AG09309 (cell line): Measurements from ENCODE around the gene NOD2.

Experiments used
- DNase-seq: peaks from one replicate; pipeline ENCODE4 v3.0.0-alpha.2; 2010; ENCODE audit warnings: low read depth
- H3K4me3 ChIP-seq: 2 replicates; pipeline ENCODE4 v1.5.1; 2011; ENCODE audit warnings: mild to moderate bottlenecking, low read depth, low read length, moderate library complexity; ENCODE audit not compliant: control insufficient read depth
- TF ChIP-seq, protein P1 (sequence below): IDR thresholded peaks from 2 replicates; pipeline ENCODE4 v1.5.1; 2011; ENCODE audit warnings: mild to moderate bottlenecking, low read depth, low read length, inconsistent platforms; ENCODE audit not compliant: insufficient read depth, control insufficient read depth; ENCODE audit errors: missing control alignments

The NOD2 gene

DNA sequence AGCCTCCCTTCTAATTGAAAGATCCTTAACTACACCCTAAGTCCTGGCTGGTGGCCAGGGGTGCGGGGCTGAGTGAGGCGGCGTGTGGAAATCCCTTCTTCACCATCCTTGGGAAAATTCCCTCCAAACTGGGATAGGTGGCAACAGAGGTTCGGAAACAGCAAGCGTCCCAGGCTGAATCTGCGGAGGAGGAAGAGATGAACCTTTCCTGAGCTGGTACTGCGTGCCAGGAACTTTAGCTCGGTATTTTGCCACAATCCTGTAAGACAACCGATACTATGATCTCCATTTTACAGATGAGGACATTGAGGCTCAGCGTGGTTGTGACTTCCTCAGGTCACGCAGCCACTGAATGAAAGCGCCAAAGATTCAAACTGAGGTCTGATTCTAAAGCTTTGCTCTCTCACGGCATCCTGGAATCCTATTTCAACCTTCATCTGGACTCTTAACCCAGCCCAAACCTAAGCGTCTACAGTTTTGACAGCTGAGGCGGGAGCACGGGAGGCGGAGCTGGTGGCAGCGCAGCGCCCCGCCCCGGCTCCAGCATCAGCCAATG is 47.9 kb downstream of the NOD2 start:
- TF ChIP-seq, protein P1, sequence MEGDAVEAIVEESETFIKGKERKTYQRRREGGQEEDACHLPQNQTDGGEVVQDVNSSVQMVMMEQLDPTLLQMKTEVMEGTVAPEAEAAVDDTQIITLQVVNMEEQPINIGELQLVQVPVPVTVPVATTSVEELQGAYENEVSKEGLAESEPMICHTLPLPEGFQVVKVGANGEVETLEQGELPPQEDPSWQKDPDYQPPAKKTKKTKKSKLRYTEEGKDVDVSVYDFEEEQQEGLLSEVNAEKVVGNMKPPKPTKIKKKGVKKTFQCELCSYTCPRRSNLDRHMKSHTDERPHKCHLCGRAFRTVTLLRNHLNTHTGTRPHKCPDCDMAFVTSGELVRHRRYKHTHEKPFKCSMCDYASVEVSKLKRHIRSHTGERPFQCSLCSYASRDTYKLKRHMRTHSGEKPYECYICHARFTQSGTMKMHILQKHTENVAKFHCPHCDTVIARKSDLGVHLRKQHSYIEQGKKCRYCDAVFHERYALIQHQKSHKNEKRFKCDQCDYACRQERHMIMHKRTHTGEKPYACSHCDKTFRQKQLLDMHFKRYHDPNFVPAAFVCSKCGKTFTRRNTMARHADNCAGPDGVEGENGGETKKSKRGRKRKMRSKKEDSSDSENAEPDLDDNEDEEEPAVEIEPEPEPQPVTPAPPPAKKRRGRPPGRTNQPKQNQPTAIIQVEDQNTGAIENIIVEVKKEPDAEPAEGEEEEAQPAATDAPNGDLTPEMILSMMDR, result no peak
- DNase-seq, result no peak
- H3K4me3 ChIP-seq, result peak overlapping the region; percentile 40

DNA sequence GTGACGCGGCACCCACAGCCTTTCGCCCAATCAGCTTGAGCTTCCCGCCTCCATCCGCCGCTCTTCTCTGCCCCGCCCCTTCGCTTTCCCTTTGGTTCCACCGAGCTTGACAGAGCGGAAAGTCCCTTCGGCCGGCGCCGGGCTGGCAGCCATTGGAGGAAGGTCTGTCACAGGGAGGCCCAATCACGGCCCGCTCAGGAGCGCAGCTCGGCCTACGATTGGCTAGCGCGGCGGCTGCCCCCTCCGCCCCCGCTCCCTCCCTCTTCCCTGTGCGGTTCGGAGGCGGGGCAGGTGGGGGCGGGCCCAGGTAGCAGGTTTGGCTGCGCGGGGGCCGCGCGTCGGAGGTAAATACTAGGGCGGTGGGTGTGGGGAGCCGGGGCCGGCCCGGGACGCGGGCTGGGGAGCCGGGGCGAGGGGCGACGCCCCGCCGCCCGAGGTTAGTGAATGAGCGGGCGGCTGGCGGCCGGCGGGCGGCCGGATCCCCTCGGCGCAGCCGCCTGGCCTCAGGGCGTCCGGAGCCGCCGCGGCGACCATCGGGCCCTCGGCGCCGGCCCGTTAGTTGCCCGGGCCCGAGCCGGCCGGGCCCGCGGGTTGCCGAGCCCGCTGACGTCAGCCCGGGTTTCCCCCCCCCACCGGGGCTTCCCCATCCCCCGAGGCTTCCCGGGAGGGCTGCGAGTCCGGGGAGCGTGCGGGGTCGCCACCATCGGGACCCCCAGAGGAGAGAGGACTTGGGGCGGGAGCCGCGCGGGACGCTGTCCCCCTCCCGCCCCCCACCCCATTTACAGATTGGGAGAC is 48.6 kb downstream of the NOD2 start, which contains the start of gene CYLD:
CYLD (plus strand) TSS at position 306 of the 795 bp plus-strand sequence. CDS start 7,613 bp downstream, outside the sequence.
- TF ChIP-seq, protein P1, result no peak
- H3K4me3 ChIP-seq, result peak within 1 kb of the TSS; percentile 99
- peak; percentile 96 for DNase-seq

DNA sequence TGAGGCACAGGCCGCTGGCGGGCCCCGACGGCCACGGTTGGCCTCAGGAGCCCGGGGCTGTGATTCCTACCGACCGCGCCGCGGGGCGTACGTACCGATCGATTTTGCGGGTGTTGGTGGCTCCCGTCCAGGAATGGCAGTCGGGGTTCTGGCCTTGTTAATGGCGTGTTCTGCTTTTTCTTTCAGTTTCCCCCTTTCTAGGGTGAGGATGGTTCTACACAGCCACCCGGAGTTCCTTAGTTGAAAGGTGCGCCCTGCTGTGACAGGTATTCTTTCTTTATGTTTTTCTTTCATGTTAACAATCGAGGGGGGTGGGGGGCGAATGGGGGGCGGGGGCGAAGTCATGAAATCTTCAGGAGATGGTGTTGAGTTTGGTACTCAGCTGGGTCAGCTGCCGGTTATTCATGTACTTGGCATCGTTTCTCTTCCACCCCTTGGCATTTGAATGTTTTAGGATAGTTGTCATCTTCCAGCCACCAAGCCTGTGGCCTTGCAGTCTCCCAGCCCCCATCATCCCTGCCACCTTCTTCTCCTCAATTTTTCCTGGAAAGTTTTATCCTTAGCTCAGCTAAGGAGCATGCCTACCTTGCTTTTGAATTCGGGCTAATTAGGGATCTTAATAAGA is 49.3 kb downstream of the NOD2 start:
- peak overlapping the region; percentile 99 for H3K4me3 ChIP-seq
- TF ChIP-seq, protein P1, result no peak
- DNase-seq, result no peak

DNA sequence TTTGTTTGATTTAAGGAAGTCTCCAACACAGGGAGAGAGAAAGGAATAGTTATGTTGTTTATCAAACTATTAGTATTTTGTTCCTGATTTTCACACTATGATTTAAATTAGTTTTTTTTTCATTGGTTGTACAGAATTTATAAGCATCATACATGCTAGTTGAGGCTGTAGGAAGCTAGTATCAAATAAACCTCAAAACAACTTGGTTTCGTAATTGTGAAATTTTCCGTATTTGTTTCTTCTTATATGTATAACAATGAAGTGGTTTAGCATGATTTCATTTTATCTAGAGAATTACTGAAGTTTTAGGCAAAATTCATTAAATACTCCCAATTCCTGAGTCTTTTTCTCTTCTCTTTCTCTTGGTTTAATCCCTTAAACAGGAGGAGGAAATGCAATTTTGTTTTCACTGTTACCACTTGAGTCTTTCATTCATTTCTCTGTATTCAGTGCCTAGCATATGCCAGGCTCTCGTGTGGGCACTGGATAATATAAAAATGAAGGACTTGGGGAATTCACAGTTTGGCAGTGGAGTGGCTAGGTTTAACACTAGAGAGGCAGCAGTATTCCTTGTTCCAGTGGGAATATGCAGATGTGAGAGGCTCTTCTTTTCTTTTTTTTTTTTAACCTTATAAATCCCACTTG is 50.3 kb downstream of the NOD2 start:
- DNase-seq, result no peak
- TF ChIP-seq, protein P1, result no peak
- no peak overlapping the region for H3K4me3 ChIP-seq

DNA sequence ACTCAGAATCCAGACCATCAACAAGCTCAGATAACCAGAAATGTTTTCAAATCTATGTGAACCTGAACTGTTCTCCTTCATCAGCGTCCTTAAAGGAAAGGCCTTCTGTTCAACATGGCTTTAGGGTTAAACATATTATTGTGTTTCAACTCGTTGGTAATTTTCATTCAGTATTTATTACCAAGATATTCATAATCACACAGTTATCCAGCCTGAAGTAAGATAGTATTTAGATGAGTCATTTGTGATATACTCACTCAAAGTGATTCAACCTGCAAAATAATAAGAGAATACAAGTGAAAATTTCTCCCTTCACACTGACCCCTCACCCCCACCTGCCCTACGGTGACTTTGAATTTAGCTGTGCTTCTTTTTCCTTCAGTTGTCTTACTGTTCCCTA is 51.5 kb downstream of the NOD2 start:
- no peak overlapping the region for H3K4me3 ChIP-seq
- no peak for DNase-seq
- TF ChIP-seq, protein P1, result no peak

DNA sequence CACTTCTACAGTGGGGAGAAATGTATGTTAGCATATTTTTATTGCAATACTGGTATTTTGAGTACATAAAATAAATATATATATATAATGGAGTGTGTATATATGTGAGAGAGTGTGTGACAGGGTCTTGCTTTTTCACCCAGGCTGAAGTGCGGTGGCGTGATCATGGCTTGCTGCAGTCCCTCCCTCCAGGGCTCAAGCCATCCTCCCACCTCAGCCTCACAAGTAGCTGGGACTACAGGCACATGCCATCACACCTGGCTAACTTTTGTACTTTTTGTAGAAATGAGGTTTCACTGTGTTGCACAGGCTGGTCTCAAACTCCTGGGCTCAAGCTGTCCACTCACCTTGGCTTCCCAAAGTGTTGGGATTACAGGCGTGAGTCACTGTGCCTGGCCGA is 52.5 kb downstream of the NOD2 start:
- no peak for DNase-seq
- no peak overlapping the region for H3K4me3 ChIP-seq
- TF ChIP-seq, protein P1, result no peak
